GM21786 (cell line): ENCODE results near the gene CDC25C.

ENCODE experiments used
- ATAC-seq: cut with Tn5 transposase; IDR thresholded peaks from one replicate; pipeline ENCODE4 v1.9.1; 2021; ENCODE audit not compliant: unreplicated experiment

Gene CDC25C

GRCh38 chr5:138331449-138332368, at the start of gene CDC25C:
Gene CDC25C, minus strand, starts transcription at chr5:138331804. Its CDS starts 624 bp downstream, at chr5:138331180.
- ATAC-seq: peak; percentile 100

GRCh38 chr5:138372653-138373052, 41.0 kb upstream of the CDC25C start:
- no peak for ATAC-seq

- peak; percentile 52 for ATAC-seq
Observed at GRCh38 chr5:138372225-138372624, 40.6 kb upstream of the CDC25C start.

- ATAC-seq: no peak
Observed at GRCh38 chr5:138371454-138371853, 39.9 kb upstream of the CDC25C start.

GRCh38 chr5:138370537-138370936, 38.9 kb upstream of the CDC25C start:
- no peak for ATAC-seq

- no peak for ATAC-seq
Observed at GRCh38 chr5:138369706-138370105, 38.1 kb upstream of the CDC25C start.

GRCh38 chr5:138369261-138369660, 37.7 kb upstream of the CDC25C start:
- ATAC-seq: no peak

- no peak for ATAC-seq
Observed at GRCh38 chr5:138366632-138367382, 35.2 kb upstream of the CDC25C start.

GRCh38 chr5:138364576-138364975, 33.0 kb upstream of the CDC25C start:
- no peak for ATAC-seq

- ATAC-seq: no peak
Observed at GRCh38 chr5:138360941-138361452, 29.4 kb upstream of the CDC25C start.

- ATAC-seq: no peak
Observed at GRCh38 chr5:138359621-138360020, 28.0 kb upstream of the CDC25C start.

GRCh38 chr5:138354926-138355378, 23.3 kb upstream of the CDC25C start:
- peak; percentile 39 for ATAC-seq

- ATAC-seq: no peak
Observed at GRCh38 chr5:138354387-138354786, 22.8 kb upstream of the CDC25C start.

- ATAC-seq: no peak
Observed at GRCh38 chr5:138353560-138354080, 22.0 kb upstream of the CDC25C start.

- peak; percentile 40 for ATAC-seq
Observed at GRCh38 chr5:138352722-138353559, 21.3 kb upstream of the CDC25C start.

GRCh38 chr5:138352071-138352721, 20.6 kb upstream of the CDC25C start, which contains the start of gene KDM3B:
Gene KDM3B, plus strand, starts transcription at chr5:138352685. Its CDS starts 111 bp downstream, at chr5:138352796.
- ATAC-seq: peak; percentile 64

GRCh38 chr5:138351517-138351916, 19.9 kb upstream of the CDC25C start:
- ATAC-seq: no peak

GRCh38 chr5:138351056-138351455, 19.5 kb upstream of the CDC25C start:
- no peak for ATAC-seq

GRCh38 chr5:138350563-138350890, 18.9 kb upstream of the CDC25C start:
- no peak for ATAC-seq
